DMS114 treated with DMSO at 0.1 percent for 48 hours (cell line): ENCODE measurements around the gene KCNK3.

Experiments
- DNase-seq: peaks from one replicate; lab custom pipeline; 2025; ENCODE audit not compliant: unreplicated experiment; lab: John Stamatoyannopoulos, UW

Gene KCNK3

DNA sequence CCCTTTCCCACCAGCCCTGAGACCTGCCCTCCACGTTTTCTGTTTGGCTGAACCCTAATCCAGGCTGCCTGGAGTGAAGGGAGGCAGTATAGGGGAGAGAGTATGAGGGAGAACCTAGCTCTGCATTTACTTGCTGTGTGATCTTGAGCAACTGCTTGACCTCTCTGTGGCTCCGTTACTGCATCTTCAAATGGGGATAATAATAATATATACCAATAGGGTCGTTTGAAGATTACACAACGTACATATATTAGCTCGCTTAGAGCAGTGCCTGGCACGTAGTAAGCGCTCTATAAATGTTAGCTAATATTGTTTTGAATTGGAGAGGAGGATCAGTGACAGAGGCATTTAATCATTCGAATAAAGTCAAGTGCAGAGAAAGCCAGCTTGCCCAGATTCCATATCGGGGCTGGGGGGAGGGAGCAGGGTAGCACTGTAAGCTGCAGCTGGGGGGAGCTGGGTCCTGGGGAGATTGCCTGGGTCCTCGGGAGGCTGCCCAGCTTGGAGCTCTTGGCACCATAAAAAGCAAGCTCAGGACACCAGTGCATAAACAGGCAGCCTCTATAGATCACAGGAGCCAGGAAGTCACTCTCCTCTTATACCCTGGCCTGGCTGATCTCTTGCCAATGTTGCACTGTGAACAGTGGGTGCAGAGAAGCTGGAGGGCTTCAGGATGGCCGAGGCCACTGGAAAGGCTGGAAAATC is 19.1 kb downstream of the KCNK3 start:
- DNase-seq, result no peak

DNA sequence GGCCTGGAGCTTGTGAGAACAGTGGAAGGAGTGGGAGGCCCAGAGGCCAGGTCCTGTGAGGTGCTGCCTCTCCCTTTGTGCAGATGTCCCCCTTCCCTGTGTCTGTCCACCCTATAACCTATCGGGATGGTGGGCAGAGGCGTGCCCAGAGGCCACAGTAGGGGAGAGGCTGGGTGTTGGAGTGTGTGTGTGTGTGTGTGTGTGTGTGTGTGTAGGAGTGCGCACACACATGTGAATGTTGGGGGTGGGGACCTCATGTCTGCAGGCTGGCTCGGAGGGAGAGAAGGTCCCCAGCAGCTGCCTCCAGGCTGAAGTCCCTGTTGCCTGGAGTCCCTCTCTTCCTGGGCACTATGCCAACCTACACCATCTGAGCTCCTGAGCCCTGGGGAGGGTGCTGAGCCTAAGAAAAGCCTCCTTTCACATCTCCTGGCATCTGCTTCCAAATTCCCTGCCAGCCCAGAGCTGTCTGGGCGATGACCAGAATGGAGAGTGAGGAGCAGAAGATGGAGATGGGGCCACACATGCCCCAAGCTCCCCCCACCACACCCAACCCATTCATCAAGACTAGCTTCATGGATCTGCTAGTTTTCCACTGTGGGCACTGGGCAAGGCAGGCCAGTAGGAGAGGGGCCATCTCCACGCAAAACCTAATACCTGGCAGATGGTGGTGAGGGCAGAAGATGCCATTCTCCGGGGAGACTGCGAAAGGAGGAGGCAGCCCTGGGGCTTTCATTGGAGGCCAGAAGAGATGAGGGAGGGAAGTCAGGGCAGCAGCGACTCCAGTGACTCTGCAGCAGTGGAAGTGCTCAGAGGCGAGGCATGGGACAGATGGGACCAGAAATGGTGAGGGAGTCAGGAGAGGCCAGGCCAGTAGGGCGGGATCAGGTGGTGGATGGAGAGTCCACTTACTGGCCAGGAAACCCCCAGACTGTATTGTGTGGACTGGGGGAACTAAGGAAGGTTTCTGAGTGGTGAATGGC is 20.3 kb downstream of the KCNK3 start:
- DNase-seq, result no peak

DNA sequence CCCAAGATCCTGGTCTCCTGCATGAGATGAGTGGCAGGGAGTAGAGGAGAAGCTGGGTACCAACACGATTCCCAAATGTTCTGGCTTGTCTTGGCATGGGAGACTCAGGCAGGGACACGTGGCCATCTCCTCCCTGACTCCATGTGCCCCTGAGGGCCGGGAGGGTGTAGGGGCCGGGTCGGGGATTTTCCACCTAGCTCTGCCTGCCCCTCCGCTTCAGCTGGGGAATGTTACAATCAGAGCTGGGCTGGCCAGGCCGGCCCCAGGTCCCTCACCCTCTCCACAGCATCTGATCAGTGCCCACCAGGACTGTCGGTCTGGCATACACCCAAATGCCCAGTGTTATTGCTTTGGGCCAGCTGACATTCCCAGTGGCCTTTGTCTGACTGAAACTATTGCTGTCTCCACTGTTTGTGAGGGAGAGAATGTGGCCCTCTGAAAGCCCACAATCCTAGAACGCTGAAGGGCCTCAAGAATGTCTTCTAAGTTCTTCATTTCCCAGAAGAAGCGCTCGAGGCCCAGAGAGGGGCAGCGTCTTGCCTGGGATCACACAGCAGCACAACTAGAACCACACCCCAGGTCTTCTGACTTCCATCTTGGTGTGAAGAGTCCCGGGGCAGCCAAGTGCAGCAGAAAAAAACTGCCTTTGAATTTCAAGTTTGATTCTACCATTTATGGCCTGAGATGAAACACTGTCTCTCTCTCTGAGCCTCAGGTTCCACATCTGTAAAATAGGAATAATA is 23.2 kb downstream of the KCNK3 start:
- DNase-seq, result no peak

- DNase-seq, result no peak
Measured at GRCh38 chr2:26716340-26716739, 23.8 kb downstream of the KCNK3 start.

GRCh38 chr2:26716769-26717168 is 24.2 kb downstream of the KCNK3 start:
- no peak for DNase-seq

- DNase-seq, result no peak
Measured at GRCh38 chr2:26717362-26717761, 24.8 kb downstream of the KCNK3 start.

- no peak for DNase-seq
Measured at GRCh38 chr2:26718949-26719686, 26.6 kb downstream of the KCNK3 start.

DNA sequence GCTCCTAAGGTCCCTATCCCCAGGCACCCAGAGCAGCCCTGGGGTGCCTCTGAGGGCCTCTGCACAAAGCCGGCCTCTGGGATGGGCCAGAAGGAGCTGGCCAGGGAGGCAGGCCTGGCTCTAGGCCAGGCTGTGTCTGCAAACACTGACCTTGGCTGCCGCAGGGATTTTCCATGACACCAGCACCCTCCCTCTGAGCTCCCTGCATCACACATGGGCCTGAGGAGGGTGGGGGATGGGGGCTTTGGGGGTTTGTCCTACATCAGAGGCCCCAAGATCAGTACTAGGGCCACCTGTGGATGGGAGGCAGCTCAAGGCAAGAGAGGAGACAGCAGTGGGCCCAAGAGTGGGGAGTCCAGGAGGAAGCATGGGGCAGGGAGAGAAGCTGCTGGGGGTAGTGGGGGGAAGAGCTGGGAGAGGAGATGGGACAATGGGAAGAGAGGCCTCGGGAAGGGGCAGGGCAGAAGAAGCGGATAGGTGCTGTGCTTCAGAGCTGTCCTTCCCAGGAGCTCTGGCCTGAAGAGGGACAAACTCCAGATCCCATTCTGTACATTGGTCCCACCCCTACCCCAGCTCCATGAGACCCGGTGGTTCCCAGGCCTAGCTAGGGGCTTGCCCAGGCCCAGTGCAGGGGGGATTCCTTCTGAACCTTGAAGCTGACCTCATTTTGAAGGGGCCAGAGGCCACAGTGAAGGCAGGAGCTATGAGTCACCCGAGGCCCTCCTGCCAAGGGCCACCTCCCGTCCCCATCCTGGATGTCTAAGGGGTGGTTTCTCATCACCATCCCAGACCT is 28.0 kb downstream of the KCNK3 start:
- DNase-seq, result no peak

- DNase-seq, result no peak
Measured at GRCh38 chr2:26721115-26722032, 28.9 kb downstream of the KCNK3 start.

DNA sequence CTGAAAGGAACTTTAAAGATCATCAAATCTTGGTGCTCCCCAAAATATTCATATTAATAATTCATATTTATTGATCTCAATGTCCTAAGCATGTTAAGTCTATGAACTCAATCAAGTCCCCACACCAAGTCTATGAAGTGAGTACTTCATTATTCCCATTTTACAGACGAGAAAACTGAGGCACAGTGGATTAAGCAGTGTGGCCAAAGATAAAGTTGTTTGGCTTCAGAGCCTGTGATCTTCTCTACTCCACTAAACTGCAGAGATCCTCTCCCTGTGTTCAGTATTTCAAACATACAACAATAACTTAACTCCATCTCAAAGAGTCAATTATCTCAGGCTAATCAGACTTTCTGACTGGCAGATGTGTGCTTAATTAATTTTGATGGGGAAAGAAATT is 29.8 kb downstream of the KCNK3 start:
- DNase-seq, result no peak

DNA sequence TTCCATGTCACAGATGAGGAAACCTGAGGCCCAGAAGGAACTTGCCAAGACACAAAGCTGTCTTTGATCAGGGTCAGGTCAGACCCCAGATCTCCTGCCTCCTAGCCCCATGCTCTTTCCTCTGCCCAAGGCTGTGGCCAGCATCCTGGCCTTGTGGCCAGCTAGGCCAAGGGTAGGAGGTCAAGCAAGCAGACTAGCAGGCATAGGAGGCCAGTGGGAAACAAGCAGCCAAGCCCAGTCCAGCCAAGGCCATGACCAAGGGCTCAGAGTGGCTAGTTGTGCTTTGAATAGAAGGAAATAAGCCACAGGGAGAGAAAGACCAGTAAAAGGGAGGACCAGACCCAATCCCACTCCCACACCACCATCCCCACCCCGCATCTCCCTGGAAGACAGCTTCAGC is 30.4 kb downstream of the KCNK3 start:
- DNase-seq, result no peak

DNA sequence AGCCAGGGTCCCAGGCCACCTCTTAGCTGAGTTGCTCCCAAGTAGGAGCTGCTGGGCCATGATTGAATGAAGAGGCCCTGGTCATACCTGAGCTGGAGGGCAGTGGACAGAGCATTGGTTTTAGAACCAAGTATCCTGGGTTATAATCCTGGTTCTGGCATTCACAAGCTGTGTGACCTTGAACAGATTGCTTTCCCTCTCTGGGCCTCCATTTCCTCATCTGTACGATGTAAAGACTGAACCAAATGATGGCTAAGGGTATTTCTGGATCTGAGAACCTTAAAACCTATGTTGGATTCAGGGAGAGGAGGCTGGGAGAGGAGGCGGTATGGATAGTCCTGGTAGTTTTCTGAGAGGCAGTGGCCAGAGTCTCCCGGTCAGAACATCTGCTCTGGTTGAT is 31.0 kb downstream of the KCNK3 start:
- no peak for DNase-seq

GRCh38 chr2:26723991-26724750 is 31.6 kb downstream of the KCNK3 start:
- no peak for DNase-seq

DNA sequence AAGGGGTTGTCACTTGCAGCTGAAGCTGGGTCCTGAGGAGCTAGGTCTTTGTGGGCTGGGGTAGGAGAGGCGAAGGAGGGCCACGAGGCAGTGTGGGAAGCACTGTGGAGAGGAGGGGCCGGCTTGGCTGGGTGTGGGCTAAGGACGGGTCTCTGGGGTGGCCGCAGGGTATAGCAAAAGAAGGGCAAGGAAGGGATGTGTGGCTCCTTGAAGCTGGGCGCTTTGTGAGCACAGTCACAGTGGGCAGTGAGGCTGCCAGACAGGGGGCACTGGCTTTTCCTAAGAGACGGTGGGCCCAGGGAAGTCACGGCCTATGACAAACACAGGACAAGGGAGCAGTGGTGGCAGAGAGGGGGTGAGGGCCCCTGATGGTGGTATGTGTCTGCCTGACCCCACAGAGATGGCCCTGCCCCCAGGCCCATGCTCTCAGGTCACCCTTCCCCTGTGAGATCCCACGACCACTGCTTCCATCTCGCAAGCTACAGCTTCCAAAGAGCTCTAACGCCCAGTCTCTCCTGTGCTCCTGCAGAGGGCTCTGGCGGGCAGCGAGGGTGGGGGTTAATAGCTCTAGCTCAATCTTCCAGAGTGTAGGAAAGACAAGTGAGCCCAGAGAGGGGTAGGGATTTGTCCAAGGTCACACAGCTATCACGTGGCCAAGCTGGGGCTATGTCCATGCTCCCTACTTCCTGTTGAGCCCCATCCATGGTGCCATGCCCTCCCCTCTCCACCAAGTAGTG is 32.4 kb downstream of the KCNK3 start:
- DNase-seq, result no peak

DNA sequence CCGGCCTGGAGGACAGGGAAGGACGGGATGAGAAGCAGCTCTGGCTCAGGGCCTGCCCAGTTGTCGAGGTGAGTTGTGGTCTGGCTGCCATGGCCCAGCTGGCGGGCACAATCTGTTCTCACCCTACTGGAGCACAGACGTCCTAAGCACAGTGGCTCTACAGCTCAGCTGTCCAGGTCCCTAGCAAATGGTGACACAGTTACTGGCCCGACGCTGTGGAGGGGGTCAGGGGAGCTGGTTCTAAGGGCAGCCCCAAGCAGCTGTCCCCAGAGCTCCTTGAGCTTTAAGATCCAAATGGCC is 32.9 kb downstream of the KCNK3 start:
- no peak for DNase-seq

DNA sequence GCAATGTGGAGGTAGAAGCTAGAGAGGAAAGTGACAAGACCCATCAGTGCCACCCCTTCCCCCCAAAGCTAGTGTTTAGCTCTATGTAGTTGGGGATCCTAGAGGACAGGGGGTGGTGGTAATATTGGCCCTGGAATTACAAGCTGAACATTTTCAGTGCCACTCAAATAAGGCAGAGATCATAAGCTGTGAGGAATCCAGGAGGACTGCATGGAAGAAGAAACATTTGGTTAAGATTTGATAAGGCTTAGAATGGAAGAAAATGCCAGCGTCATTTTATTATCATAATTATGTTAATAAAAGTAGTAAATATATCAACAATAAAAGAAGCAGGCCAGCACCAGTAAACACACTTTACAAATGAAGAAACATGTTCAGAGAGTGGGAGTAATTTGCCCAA is 33.7 kb downstream of the KCNK3 start:
- DNase-seq, result no peak

- DNase-seq, result no peak
Measured at GRCh38 chr2:26727641-26728561, 35.4 kb downstream of the KCNK3 start.
